RWPE1 (cell line): ENCODE data around the gene CMIP.
A peak's percentile ranks its signal among the peaks of the same experiment; 100 is the strongest.

Source experiments
- CTCF ChIA-PET: fragments of 350-600 bp; sonication (Branson Sonifier 250); formaldehyde crosslinking; extraction: SDS; loops from one replicate; lab custom pipeline; 2021; lab: Yijun Ruan, JAX
- POLR2A ChIA-PET: fragments of 400-600 bp; formaldehyde crosslinking; extraction: SDS; loops from one replicate; lab custom pipeline; 2020; ENCODE audit warnings: antibody characterized with exemption; ENCODE audit not compliant: low non-redundant PET; lab: Yijun Ruan, JAX
- DNase-seq: peaks from one replicate; pipeline ENCODE4 v3.0.0; 2012; ENCODE audit warnings: low spot score
- H3K27ac ChIP-seq: fragments of 450-650 bp; 2 replicates; pipeline ENCODE4 v1.5.1; 2017
- CTCF ChIP-seq: fragments of 450-650 bp; conservative IDR thresholded peaks from 2 replicates; pipeline ENCODE4 v1.5.1; 2017; ENCODE audit warnings: low read depth, mild to moderate bottlenecking

The CMIP gene

GRCh38 chr16:81458827-81459598, 14.4 kb downstream of the CMIP start:
- DNase-seq: no peak
- ChIA-PET POLR2A (no interaction called here), CTCF (interaction anchor here (0.5 kb wide), 1 partner anchor 35 kb away, joined by 3 read pairs; no protein-coding TSS in a partner anchor)
- TF ChIP-seq CTCF: no peak
- H3K27ac ChIP-seq: peak overlapping the region; percentile 16; the same call in 1 of the 2 replicates

- no peak for DNase-seq
- peak overlapping the region; percentile 16 for H3K27ac ChIP-seq
- no peak for TF ChIP-seq CTCF
- ChIA-PET CTCF (interaction anchor here (0.7 kb wide), 1 partner anchor 25 kb away, joined by 3 read pairs; no protein-coding TSS in a partner anchor), POLR2A (no interaction called here)
These were observed 15.5 kb downstream of the CMIP start for GRCh38 chr16:81460075-81460474.

- CTCF ChIA-PET: no interaction called here
- H3K27ac ChIP-seq: no peak overlapping the region
- DNase-seq: no peak
- no peak for TF ChIP-seq CTCF
- POLR2A ChIA-PET: no interaction called here
These were observed 16.6 kb downstream of the CMIP start for GRCh38 chr16:81461243-81461642.

- H3K27ac ChIP-seq: no peak overlapping the region
- TF ChIP-seq CTCF: no peak
- POLR2A ChIA-PET: no interaction called here
- CTCF ChIA-PET: interaction anchor here (0.6 kb wide), 1 partner anchor 8 kb away, joined by 3 read pairs; no protein-coding TSS in a partner anchor
- DNase-seq: no peak
These were observed 17.2 kb downstream of the CMIP start for GRCh38 chr16:81461766-81462165.

GRCh38 chr16:81462683-81463082, 18.1 kb downstream of the CMIP start:
- H3K27ac ChIP-seq: no peak overlapping the region
- ChIA-PET CTCF (interaction anchor here (0.6 kb wide), 1 partner anchor 7 kb away, joined by 3 read pairs; no protein-coding TSS in a partner anchor), POLR2A (no interaction called here)
- no peak for DNase-seq
- no peak for TF ChIP-seq CTCF

GRCh38 chr16:81463296-81463890, 18.8 kb downstream of the CMIP start:
- no peak for TF ChIP-seq CTCF
- CTCF ChIA-PET: no interaction called here
- DNase-seq: no peak
- H3K27ac ChIP-seq: peak overlapping the region; percentile 9; the same call in 1 of the 2 replicates
- POLR2A ChIA-PET: no interaction called here
